NCI-H460 (cell line): ENCODE measurements around the gene GGT7. TPM values are rescaled to one million over a fixed set of nuclear protein-coding genes. Genes with fewer than 3 reads are reported as not detected.
A peak's percentile ranks its signal among the peaks of the same experiment; 100 is the strongest.
"Not testable (repeated sequence)": the region's sequence is repeated elsewhere in the genome, so short reads cannot be mapped to it uniquely, and the experiment has no call there.

Experiments
- DNase-seq: peaks from one replicate; pipeline ENCODE4 v3.0.0-alpha.2; 2016; ENCODE audit warnings: low read depth; ENCODE audit errors: extremely low read depth
- polyA plus RNA-seq: library from polyadenylated mRNA; depleted of rRNA; stranded (reverse); fragments of >200 nt; gene quantifications from 2 replicates; pipeline ENCODE4 v1.2.3, GENCODE V29; 2014; cell fraction: nucleus; rRNA removed
- total RNA-seq: library from RNA; depleted of rRNA; stranded (reverse); fragments of >200 nt; shearing (Covaris generic); gene quantifications from 2 replicates; pipeline ENCODE4 v1.2.3, GENCODE V29; 2014; rRNA removed

The GGT7 gene
- total RNA-seq, result 3.4 and 3.9 TPM in 2 replicates
- polyA plus RNA-seq, result 11.1 and 13.7 TPM in 2 replicates

GRCh38 chr20:34872622-34873224 is at the start of gene GGT7:
Gene GGT7 (minus strand): TSS chr20:34872856. CDS start chr20:34872815, 41 bp downstream.
- peak; percentile 69 for DNase-seq

GRCh38 chr20:34921436-34921835 is 48.8 kb upstream of the GGT7 start:
- DNase-seq, result no peak

- no peak for DNase-seq
These were observed 47.4 kb upstream of the GGT7 start for GRCh38 chr20:34920055-34920454.

- no peak for DNase-seq
These were observed 44.2 kb upstream of the GGT7 start for GRCh38 chr20:34916774-34917354.

- no peak for DNase-seq
These were observed 43.2 kb upstream of the GGT7 start for GRCh38 chr20:34915749-34916455.

GRCh38 chr20:34915131-34915530 is 42.5 kb upstream of the GGT7 start:
- DNase-seq, result no peak

GRCh38 chr20:34907616-34908469 is 35.2 kb upstream of the GGT7 start:
- peak; percentile 95 for DNase-seq

- no peak for DNase-seq
These were observed 31.6 kb upstream of the GGT7 start for GRCh38 chr20:34904202-34904621.

GRCh38 chr20:34898731-34899130 is 26.1 kb upstream of the GGT7 start:
- DNase-seq, result not testable (repeated sequence)

- not testable (repeated sequence) for DNase-seq
These were observed 25.5 kb upstream of the GGT7 start for GRCh38 chr20:34898129-34898528.

GRCh38 chr20:34896086-34896621 is 23.5 kb upstream of the GGT7 start:
- no peak for DNase-seq

GRCh38 chr20:34895465-34895864 is 22.8 kb upstream of the GGT7 start:
- no peak for DNase-seq

- DNase-seq, result no peak
These were observed 22.1 kb upstream of the GGT7 start for GRCh38 chr20:34894723-34895122.

- DNase-seq, result no peak
These were observed 20.0 kb upstream of the GGT7 start for GRCh38 chr20:34892671-34893070.

- DNase-seq, result no peak
These were observed 18.8 kb upstream of the GGT7 start for GRCh38 chr20:34891166-34892062.

GRCh38 chr20:34888468-34888867 is 15.8 kb upstream of the GGT7 start:
- DNase-seq, result no peak

GRCh38 chr20:34887023-34887422 is 14.4 kb upstream of the GGT7 start:
- DNase-seq, result no peak

- no peak for DNase-seq
These were observed 13.5 kb upstream of the GGT7 start for GRCh38 chr20:34886122-34886521.

- DNase-seq, result no peak
These were observed 11.6 kb upstream of the GGT7 start for GRCh38 chr20:34884260-34884659.

- DNase-seq, result no peak
These were observed 11.2 kb upstream of the GGT7 start for GRCh38 chr20:34883809-34884208.
